Vagina (tissue), 2 donors: Measurements from ENCODE around the gene NOTCH4. TPM values are rescaled to one million over a fixed set of nuclear protein-coding genes. Genes with fewer than 3 reads are reported as not detected.
"Not testable (repeated sequence)": the region's sequence is repeated elsewhere in the genome, so short reads cannot be mapped to it uniquely, and the experiment has no call there.

ENCODE experiments used
- DNase-seq, 2 donors: peaks; one replicate each; pipeline ENCODE4 v3.0.0-alpha.2; 2017; ENCODE audit errors: extremely low spot score in 2 of 2
- H3K27ac ChIP-seq: fragments of 200-600 bp; sonication (generic); one replicate; pipeline ENCODE4 v1.5.1; 2019
- H3K27me3 ChIP-seq: fragments of 200-600 bp; sonication (generic); one replicate; pipeline ENCODE4 v1.5.1; 2019
- H3K36me3 ChIP-seq, 2 donors: fragments of 200-600 bp; sonication (generic); one replicate each; pipeline ENCODE4 v1.5.1; 2017 to 2019
- H3K4me1 ChIP-seq: fragments of 200-600 bp; sonication (generic); one replicate; pipeline ENCODE4 v1.5.1; 2019
- H3K4me3 ChIP-seq, 2 donors: fragments of 200-600 bp; sonication (generic); 1 replicate in 1 of 2; 2 replicates in 1 of 2; pipeline ENCODE4 v1.5.1; 2016 to 2019
- H3K9me3 ChIP-seq: fragments of 200-600 bp; sonication (generic); one replicate; pipeline ENCODE4 v1.5.1; 2019
- CTCF ChIP-seq, 3 experiments: fragments of 450-650 bp in 2 of 3; fragments of 200-600 bp in 1 of 3; sonication (generic) in 1 of 3; IDR thresholded peaks; one replicate each; pipeline ENCODE4 v1.5.1; 2017 to 2019; ENCODE audit warnings: antibody characterized with exemption in 3 of 3, mild to moderate bottlenecking in 2 of 3, moderate library complexity in 2 of 3
- POLR2A ChIP-seq, 2 donors: fragments of 450-650 bp; IDR thresholded peaks; one replicate each; pipeline ENCODE4 v1.6.1; 2017; ENCODE audit warnings: antibody characterized with exemption in 2 of 2, mild to moderate bottlenecking in 2 of 2, moderate library complexity in 2 of 2
- POLR2AphosphoS5 ChIP-seq, 2 donors: sonication (generic); formaldehyde crosslinking; IDR thresholded peaks; one replicate each; pipeline ENCODE4 v1.9.0; 2017; ENCODE audit warnings: antibody characterized with exemption in 2 of 2, mild to moderate bottlenecking in 2 of 2, low read depth in 1 of 2; ENCODE audit not compliant: insufficient read depth in 1 of 2
- intact Hi-C: fragments of 100-400 bp; cut with DNase I; formaldehyde crosslinking; loops from one replicate; pipeline ENCODE4 v1.15.1; 2023
- total RNA-seq: library from RNA; depleted of rRNA; stranded (reverse); fragments of >200 nt; gene quantifications from one replicate; pipeline ENCODE4 v1.2.3, GENCODE V29; 2016

NOTCH4 gene
- total RNA-seq, 1 donor from 2014 or later, result 18.2 TPM

GRCh38 chr6:32195652-32195901, 28.3 kb downstream of the NOTCH4 start:
- Histone ChIP-seq H3K27me3 (no peaks in the 10 kb centered on the region), H3K27ac (peak overlapping the region; percentile 99), H3K4me1 (peaks cover 43% of the 10 kb centered on the region), H3K4me3 (peak overlapping the region; percentile 72 to 87), H3K9me3 (no peaks in the 10 kb centered on the region), H3K36me3 (no peaks in the 10 kb centered on the region)
- DNase-seq, result peak; percentile 100
- intact Hi-C loops, result loop anchor here (5.0 kb wide), 1 partner anchor 78 kb away; no protein-coding TSS in a partner anchor
- TF ChIP-seq POLR2AphosphoS5 (IDR thresholded peaks at IDR 0.05; ENCODE audit: insufficient read depth in 1 of 2, low read depth in 1 of 2) (peak in 1 of 2 donors; percentile 92), CTCF (IDR thresholded peaks at IDR 0.05) (peak in 2 of 3 experiments; percentile 22 to 58), POLR2A (IDR thresholded peaks at IDR 0.05) (no peak)

GRCh38 chr6:32194825-32195651, 28.8 kb downstream of the NOTCH4 start:
- H3K4me1 ChIP-seq, result peaks cover 46% of the 10 kb centered on the region
- no peaks in the 10 kb centered on the region for H3K36me3 ChIP-seq
- H3K4me3 ChIP-seq, result peak overlapping the region; percentile 40 to 72
- H3K9me3 ChIP-seq, result no peaks in the 10 kb centered on the region
- TF ChIP-seq POLR2A (IDR thresholded peaks at IDR 0.05), result peak in 1 of 2 donors; percentile 98
- TF ChIP-seq POLR2AphosphoS5 (IDR thresholded peaks at IDR 0.05; ENCODE audit: insufficient read depth in 1 of 2, low read depth in 1 of 2), result no peak
- peak in 2 of 3 experiments; percentile 11 to 33 for TF ChIP-seq CTCF (IDR thresholded peaks at IDR 0.05)
- DNase-seq, result no peak
- H3K27me3 ChIP-seq, result no peaks in the 10 kb centered on the region
- H3K27ac ChIP-seq, result peak overlapping the region; percentile 99
- intact Hi-C loops, result loop anchor here (5.0 kb wide), 1 partner anchor 78 kb away; no protein-coding TSS in a partner anchor

GRCh38 chr6:32194388-32194787, 29.5 kb downstream of the NOTCH4 start:
- no peak for TF ChIP-seq CTCF (IDR thresholded peaks at IDR 0.05)
- no peak for TF ChIP-seq POLR2AphosphoS5 (IDR thresholded peaks at IDR 0.05; ENCODE audit: insufficient read depth in 1 of 2, low read depth in 1 of 2)
- TF ChIP-seq POLR2A (IDR thresholded peaks at IDR 0.05), result no peak
- peak overlapping the region; percentile 99 for H3K27ac ChIP-seq
- no peaks in the 10 kb centered on the region for H3K9me3 ChIP-seq
- peaks cover 48% of the 10 kb centered on the region for H3K4me1 ChIP-seq
- no peak overlapping the region for H3K4me3 ChIP-seq
- intact Hi-C loops, result no loop called here
- no peaks in the 10 kb centered on the region for H3K27me3 ChIP-seq
- H3K36me3 ChIP-seq, result no peaks in the 10 kb centered on the region
- no peak for DNase-seq

- H3K36me3 ChIP-seq, H3K27me3 ChIP-seq, DNase-seq, H3K9me3 ChIP-seq, intact Hi-C loops: not testable (repeated sequence)
- Histone ChIP-seq H3K4me1 (peaks cover 61% of the 10 kb centered on the region), H3K27ac (peak overlapping the region; percentile 99), H3K4me3 (peak overlapping the region in 1 of 2 donors; percentile 85)
Observed at GRCh38 chr6:32193096-32193495, 30.8 kb downstream of the NOTCH4 start.

- H3K27me3 ChIP-seq, result no peaks in the 10 kb centered on the region
- no peaks in the 10 kb centered on the region for H3K9me3 ChIP-seq
- intact Hi-C loops, result no loop called here
- DNase-seq, result no peak
- H3K4me1 ChIP-seq, result peaks cover 66% of the 10 kb centered on the region
- H3K36me3 ChIP-seq, result peaks cover 0 to 2% of the 10 kb centered on the region in 2 donors
- peak within 1 kb of the TSS; percentile 22 to 85 for H3K4me3 ChIP-seq
- peak within 1 kb of the TSS; percentile 99 for H3K27ac ChIP-seq
- no peak for TF ChIP-seq POLR2A (IDR thresholded peaks at IDR 0.05)
- TF ChIP-seq POLR2AphosphoS5 (IDR thresholded peaks at IDR 0.05; ENCODE audit: insufficient read depth in 1 of 2, low read depth in 1 of 2), result peak in 1 of 2 donors; percentile 35
Observed at GRCh38 chr6:32192608-32193039, 31.2 kb downstream of the NOTCH4 start, which contains the start of gene GPSM3. Gene GPSM3, minus strand, starts transcription at chr6:32192643. Its CDS starts 130 bp downstream, at chr6:32192513.
